Measurements from ENCODE around the gene ALK.
A peak's percentile ranks its signal among the peaks of the same experiment; 100 is the strongest.

The ALK gene

GRCh38 chr2:29946505-29946904, 25.1 kb upstream of the ALK start:
- H3K36me3 ChIP-seq (ENCODE audit: insufficient read depth, low read length): no peaks in the 10 kb centered on the region
- no peaks in the 10 kb centered on the region for H3K9me3 ChIP-seq (ENCODE audit: low read depth, low read length)
- no peak overlapping the region for H3K4me3 ChIP-seq
- no peak for TF ChIP-seq POLR2AphosphoS5 (IDR thresholded peaks at IDR 0.05; ENCODE audit: borderline replicate concordance, low read depth, low read length)
- H3K27ac ChIP-seq: no peak overlapping the region
- no peak for DNase-seq (ENCODE audit: low read depth, low spot score)
- no peak overlapping the region for H3K9ac ChIP-seq (ENCODE audit: insufficient read length)

DNA sequence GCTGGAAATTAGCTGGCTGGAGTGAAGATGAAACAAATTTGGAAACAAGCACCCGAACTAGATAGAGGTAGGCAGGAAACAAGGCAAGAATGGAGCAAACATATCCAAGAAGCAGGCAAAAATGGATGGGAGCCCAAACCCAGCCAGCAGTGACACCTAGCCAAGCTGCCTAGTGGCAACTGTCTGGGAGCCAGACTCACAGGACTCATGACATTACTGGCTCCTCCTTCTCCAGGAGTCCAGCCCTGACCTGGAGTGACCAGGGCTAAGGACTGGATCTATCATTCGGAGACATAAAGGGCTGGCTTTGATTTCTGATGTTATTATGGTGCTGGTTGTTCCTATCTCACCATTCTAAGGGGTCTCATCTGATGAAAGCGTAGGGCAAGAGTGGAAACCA, 21.3 kb upstream of the ALK start:
- DNase-seq (ENCODE audit: low read depth, low spot score): no peak
- Histone ChIP-seq H3K9me3 (ENCODE audit: low read depth, low read length) (no peaks in the 10 kb centered on the region), H3K36me3 (ENCODE audit: insufficient read depth, low read length) (no peaks in the 10 kb centered on the region), H3K27ac (no peak overlapping the region), H3K9ac (ENCODE audit: insufficient read length) (no peak overlapping the region), H3K4me3 (no peak overlapping the region)
- TF ChIP-seq FOXP2 (optimal IDR thresholded peaks at IDR 0.05; ENCODE audit: control extremely low read depth, extremely low read length, insufficient read depth): no peak

GRCh38 chr2:29940706-29941105, 19.3 kb upstream of the ALK start:
- no peak overlapping the region for H3K4me3 ChIP-seq
- DNase-seq (ENCODE audit: low read depth, low spot score): no peak
- H3K27ac ChIP-seq: no peak overlapping the region
- H3K9ac ChIP-seq (ENCODE audit: insufficient read length): no peak overlapping the region
- no peaks in the 10 kb centered on the region for H3K36me3 ChIP-seq (ENCODE audit: insufficient read depth, low read length)
- TF ChIP-seq POLR2AphosphoS5 (IDR thresholded peaks at IDR 0.05; ENCODE audit: borderline replicate concordance, low read depth, low read length): no peak
- TF ChIP-seq FOXP2 (optimal IDR thresholded peaks at IDR 0.05; ENCODE audit: control extremely low read depth, extremely low read length, insufficient read depth): no peak
- no peak for TF ChIP-seq EZH2 (IDR thresholded peaks at IDR 0.05)
- no peaks in the 10 kb centered on the region for H3K9me3 ChIP-seq (ENCODE audit: low read depth, low read length)

- H3K9me3 ChIP-seq (ENCODE audit: low read depth, low read length): no peaks in the 10 kb centered on the region
Observed at GRCh38 chr2:29936020-29936419, 14.6 kb upstream of the ALK start.

GRCh38 chr2:29931818-29932217, 10.4 kb upstream of the ALK start:
- H3K36me3 ChIP-seq (ENCODE audit: insufficient read depth, low read length): no peaks in the 10 kb centered on the region
- DNase-seq (ENCODE audit: low read depth, low spot score): no peak
- no peaks in the 10 kb centered on the region for H3K9me3 ChIP-seq (ENCODE audit: low read depth, low read length)
- TF ChIP-seq EZH2 (IDR thresholded peaks at IDR 0.05): no peak
- no peak for TF ChIP-seq POLR2AphosphoS5 (IDR thresholded peaks at IDR 0.05; ENCODE audit: borderline replicate concordance, low read depth, low read length)
- TF ChIP-seq FOXP2 (optimal IDR thresholded peaks at IDR 0.05; ENCODE audit: control extremely low read depth, extremely low read length, insufficient read depth): no peak
- peak overlapping the region; percentile 42; the same call in 1 of the 2 replicates for H3K27ac ChIP-seq
- no peak overlapping the region for H3K4me3 ChIP-seq
- no peak overlapping the region for H3K9ac ChIP-seq (ENCODE audit: insufficient read length)

More at GRCh38 chr2:29936020-29936419, 14.6 kb upstream of the ALK start:
- Histone ChIP-seq H3K36me3 (ENCODE audit: insufficient read depth, low read length) (no peaks in the 10 kb centered on the region), H3K4me3 (no peak overlapping the region), H3K27ac (no peak overlapping the region), H3K9ac (ENCODE audit: insufficient read length) (no peak overlapping the region)
- TF ChIP-seq FOXP2 (optimal IDR thresholded peaks at IDR 0.05; ENCODE audit: control extremely low read depth, extremely low read length, insufficient read depth) (no peak), POLR2AphosphoS5 (IDR thresholded peaks at IDR 0.05; ENCODE audit: borderline replicate concordance, low read depth, low read length) (no peak), EZH2 (IDR thresholded peaks at IDR 0.05) (no peak)
- no peak for DNase-seq (ENCODE audit: low read depth, low spot score)

DNA sequence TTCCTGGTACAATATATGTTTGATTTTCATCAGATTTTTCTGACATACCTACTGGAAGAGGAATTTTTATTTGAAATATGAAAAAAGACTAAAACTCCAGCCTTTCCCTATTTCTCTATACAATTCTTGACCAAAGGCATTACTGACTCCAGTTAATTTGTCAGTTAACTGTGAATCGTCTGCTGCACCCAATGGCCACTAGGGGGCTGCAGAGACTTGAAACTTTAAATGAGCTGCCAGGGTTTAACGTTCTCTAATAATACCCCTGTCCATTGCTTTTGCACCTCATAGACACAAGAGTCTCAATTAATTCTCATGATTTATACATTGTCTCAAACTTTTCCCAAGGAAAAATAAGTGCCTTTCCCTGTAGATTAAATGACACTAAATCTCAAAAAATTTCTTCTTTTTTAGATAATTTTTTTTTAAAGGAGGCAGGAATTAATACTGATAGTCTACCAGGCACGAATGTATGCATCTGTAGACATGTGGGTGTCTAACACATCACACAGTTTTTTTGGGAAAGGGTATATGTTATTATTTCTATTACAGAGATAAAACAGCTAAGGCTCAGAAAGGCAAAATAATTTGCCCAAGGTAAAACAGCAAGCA, 1.8 kb upstream of the ALK start:
- no peak for TF ChIP-seq EZH2 (IDR thresholded peaks at IDR 0.05)
- TF ChIP-seq FOXP2 (optimal IDR thresholded peaks at IDR 0.05; ENCODE audit: control extremely low read depth, extremely low read length, insufficient read depth): no peak
- no peak for TF ChIP-seq POLR2AphosphoS5 (IDR thresholded peaks at IDR 0.05; ENCODE audit: borderline replicate concordance, low read depth, low read length)
- H3K9ac ChIP-seq (ENCODE audit: insufficient read length): peak overlapping the region; percentile 3
- DNase-seq (ENCODE audit: low read depth, low spot score): peak; percentile 50
- H3K36me3 ChIP-seq (ENCODE audit: insufficient read depth, low read length): peaks cover 4% of the 10 kb centered on the region; the same call in 1 of the 2 replicates
- H3K4me3 ChIP-seq: no peak overlapping the region
- H3K27ac ChIP-seq: peak overlapping the region; percentile 10; the same call in 1 of the 2 replicates
- no peaks in the 10 kb centered on the region for H3K9me3 ChIP-seq (ENCODE audit: low read depth, low read length)

- peak overlapping the region; percentile 10; the same call in 1 of the 2 replicates for H3K27ac ChIP-seq
- H3K4me3 ChIP-seq: no peak overlapping the region
- DNase-seq (ENCODE audit: low read depth, low spot score): no peak
- H3K36me3 ChIP-seq (ENCODE audit: insufficient read depth, low read length): peaks cover 7% of the 10 kb centered on the region; the same call in 1 of the 2 replicates
- no peak for TF ChIP-seq POLR2AphosphoS5 (IDR thresholded peaks at IDR 0.05; ENCODE audit: borderline replicate concordance, low read depth, low read length)
- no peak for TF ChIP-seq EZH2 (IDR thresholded peaks at IDR 0.05)
- no peak for TF ChIP-seq FOXP2 (optimal IDR thresholded peaks at IDR 0.05; ENCODE audit: control extremely low read depth, extremely low read length, insufficient read depth)
- peak overlapping the region; percentile 3 for H3K9ac ChIP-seq (ENCODE audit: insufficient read length)
- H3K9me3 ChIP-seq (ENCODE audit: low read depth, low read length): no peaks in the 10 kb centered on the region
Observed at GRCh38 chr2:29922605-29923004, 1.2 kb upstream of the ALK start.

DNA sequence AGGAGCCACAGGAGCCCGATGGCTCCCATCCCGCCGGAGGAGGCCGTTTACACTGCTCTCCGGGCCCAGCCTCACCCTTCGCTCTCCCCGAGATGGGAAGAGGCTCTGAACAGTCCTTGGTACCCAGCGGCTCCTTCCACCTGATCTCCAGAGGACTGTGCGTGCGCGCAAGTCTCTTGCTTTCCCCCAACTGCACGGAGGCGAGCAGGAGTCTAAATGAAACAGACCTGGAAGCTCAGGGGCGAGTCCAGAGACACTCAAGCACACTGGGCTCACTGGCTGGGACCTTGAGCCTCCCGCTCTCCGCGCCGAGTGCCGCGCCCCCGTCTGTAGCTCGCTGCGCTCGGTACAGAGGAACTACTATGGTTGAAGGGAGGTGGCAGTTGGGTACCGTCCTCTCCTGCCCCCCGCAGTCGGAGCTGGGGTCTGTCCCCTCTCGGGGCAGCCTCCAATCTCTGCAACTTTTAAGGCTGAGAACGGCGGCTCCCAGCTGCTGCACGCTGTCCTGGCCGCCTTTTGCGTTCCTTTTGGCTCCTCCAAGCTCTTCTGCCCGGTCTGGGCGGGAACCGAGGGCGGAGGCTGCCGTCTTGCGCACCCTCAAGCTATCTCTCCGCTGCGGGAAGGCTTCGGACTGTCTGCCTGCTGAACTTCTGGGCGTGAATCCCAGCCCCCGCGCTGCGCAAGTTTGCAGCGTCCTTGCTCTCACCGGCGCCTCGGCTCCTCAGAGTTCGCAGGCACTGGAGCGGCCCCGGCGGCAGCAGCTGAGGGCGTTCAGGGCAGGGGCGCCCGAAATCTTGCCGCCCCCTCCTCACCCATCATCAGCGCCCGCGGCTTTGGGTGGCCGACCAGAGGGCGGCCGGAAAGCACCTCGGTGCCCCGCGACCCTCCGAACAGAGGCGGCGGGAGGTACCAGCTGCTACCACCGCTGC, 491 bp downstream of the ALK start:
- H3K4me3 ChIP-seq: peak overlapping the region; percentile 89
- no peak for DNase-seq (ENCODE audit: low read depth, low spot score)

More for the DNA sequence above, 491 bp downstream of the ALK start:
- Histone ChIP-seq H3K36me3 (ENCODE audit: insufficient read depth, low read length) (peaks cover 7% of the 10 kb centered on the region; the same call in 1 of the 2 replicates), H3K9ac (ENCODE audit: insufficient read length) (peak overlapping the region; percentile 38), H3K27ac (no peak overlapping the region), H3K9me3 (ENCODE audit: low read depth, low read length) (no peaks in the 10 kb centered on the region)
- TF ChIP-seq POLR2AphosphoS5 (IDR thresholded peaks at IDR 0.05; ENCODE audit: borderline replicate concordance, low read depth, low read length): peak; percentile 17; the same call in 1 of the 2 replicates
- no peak for TF ChIP-seq EZH2 (IDR thresholded peaks at IDR 0.05)
